ENCODE data around the gene PPARD.

The PPARD gene

DNA sequence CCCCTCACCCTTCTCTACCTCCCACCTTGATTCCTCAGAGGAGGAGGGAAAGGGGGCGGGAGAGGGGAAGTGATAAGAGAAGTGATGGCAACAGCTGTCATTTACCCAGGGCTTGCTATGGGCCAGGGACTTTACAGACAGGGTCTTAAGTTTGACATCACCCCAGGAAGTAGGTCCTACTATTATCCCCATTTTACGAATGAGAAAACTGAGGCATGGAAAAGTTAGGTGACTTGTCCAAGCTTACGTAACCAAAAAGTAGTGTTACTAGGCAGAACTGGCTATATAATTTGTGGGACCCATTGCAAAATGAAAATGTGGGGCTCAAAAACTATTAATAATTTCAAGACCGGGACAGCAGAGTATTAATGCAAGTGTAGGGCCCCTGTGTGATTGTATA, 99.3 kb downstream of the PPARD start:
- Mint-ChIP-seq H3K4me1 (peaks cover 12% of the 10 kb centered on the region), H3K9me3 (no peaks in the 10 kb centered on the region), H3K36me3 (ENCODE audit: low read depth) (no peaks in the 10 kb centered on the region), H3K4me3 (no peak overlapping the region), H3K27me3 (ENCODE audit: low read depth, poor library complexity) (no peaks in the 10 kb centered on the region), H3K27ac (no peak overlapping the region)
- TF ChIP-seq, protein P1, sequence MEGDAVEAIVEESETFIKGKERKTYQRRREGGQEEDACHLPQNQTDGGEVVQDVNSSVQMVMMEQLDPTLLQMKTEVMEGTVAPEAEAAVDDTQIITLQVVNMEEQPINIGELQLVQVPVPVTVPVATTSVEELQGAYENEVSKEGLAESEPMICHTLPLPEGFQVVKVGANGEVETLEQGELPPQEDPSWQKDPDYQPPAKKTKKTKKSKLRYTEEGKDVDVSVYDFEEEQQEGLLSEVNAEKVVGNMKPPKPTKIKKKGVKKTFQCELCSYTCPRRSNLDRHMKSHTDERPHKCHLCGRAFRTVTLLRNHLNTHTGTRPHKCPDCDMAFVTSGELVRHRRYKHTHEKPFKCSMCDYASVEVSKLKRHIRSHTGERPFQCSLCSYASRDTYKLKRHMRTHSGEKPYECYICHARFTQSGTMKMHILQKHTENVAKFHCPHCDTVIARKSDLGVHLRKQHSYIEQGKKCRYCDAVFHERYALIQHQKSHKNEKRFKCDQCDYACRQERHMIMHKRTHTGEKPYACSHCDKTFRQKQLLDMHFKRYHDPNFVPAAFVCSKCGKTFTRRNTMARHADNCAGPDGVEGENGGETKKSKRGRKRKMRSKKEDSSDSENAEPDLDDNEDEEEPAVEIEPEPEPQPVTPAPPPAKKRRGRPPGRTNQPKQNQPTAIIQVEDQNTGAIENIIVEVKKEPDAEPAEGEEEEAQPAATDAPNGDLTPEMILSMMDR (IDR thresholded peaks at IDR 0.05), result no peak
- no peak for DNase-seq

DNA sequence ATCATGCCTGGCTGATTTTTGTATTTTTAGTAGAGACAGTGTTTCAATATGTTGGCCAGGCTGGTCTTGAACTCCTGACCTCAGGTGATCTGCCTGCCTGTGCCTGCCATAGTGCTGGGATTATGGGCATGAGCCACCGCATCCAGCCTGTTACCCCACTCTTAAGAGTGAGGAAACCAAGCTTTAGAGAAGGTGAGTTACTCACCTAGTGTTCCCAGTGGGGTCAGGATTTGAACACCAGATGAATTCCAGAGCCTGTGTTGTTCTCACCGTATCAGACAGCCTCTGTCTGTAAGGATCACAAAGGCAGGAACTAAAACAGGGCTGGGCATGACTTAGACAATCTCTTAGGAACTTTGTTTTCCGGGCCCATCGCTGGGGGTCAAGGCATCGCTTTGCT, 100.3 kb downstream of the PPARD start:
- TF ChIP-seq, protein P1 (IDR thresholded peaks at IDR 0.05), result no peak
- no peaks in the 10 kb centered on the region for H3K9me3 Mint-ChIP-seq
- no peak for DNase-seq
- H3K4me3 Mint-ChIP-seq, result no peak overlapping the region
- no peak overlapping the region for H3K27ac Mint-ChIP-seq
- H3K27me3 Mint-ChIP-seq (ENCODE audit: low read depth, poor library complexity), result no peaks in the 10 kb centered on the region
- H3K4me1 Mint-ChIP-seq, result peaks cover 5% of the 10 kb centered on the region
- no peaks in the 10 kb centered on the region for H3K36me3 Mint-ChIP-seq (ENCODE audit: low read depth)

DNA sequence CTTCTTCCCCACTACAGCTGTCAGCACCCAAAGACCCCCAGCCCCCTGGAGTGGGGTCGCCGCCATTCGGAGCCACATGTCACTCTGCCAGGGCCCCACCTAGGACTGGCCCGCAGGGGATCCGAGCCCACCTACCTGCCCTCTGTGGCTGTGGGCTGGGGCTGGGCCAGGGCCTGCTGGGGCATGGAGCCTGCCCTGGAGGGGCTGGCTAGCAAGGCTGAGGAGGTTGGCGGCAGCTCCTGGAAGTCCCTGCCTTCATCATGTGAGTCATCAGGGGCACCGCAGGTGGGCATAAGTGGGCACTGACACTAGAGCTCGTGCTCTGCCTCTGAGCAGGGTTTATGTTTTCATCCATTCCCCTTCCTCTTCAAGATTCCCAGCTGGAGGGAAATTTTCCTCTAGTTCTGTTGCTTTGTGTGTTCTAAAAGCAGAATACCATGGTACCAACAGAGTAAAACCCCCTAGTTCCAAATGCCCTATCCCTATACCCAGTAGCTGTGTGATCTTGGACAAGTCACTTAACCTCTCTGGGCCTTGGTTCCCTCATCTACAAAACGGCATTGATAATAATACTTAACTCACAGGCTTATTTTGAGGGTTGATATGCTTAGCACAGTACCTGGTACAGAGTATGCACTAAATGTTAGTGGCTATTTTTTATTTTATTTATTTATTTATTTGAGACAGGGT, 101.1 kb downstream of the PPARD start:
- Mint-ChIP-seq H3K4me1 (no peaks in the 10 kb centered on the region), H3K36me3 (ENCODE audit: low read depth) (no peaks in the 10 kb centered on the region), H3K9me3 (no peaks in the 10 kb centered on the region), H3K27ac (no peak overlapping the region), H3K4me3 (no peak overlapping the region), H3K27me3 (ENCODE audit: low read depth, poor library complexity) (no peaks in the 10 kb centered on the region)
- DNase-seq, result no peak
- TF ChIP-seq, protein P1 (IDR thresholded peaks at IDR 0.05), result no peak

DNA sequence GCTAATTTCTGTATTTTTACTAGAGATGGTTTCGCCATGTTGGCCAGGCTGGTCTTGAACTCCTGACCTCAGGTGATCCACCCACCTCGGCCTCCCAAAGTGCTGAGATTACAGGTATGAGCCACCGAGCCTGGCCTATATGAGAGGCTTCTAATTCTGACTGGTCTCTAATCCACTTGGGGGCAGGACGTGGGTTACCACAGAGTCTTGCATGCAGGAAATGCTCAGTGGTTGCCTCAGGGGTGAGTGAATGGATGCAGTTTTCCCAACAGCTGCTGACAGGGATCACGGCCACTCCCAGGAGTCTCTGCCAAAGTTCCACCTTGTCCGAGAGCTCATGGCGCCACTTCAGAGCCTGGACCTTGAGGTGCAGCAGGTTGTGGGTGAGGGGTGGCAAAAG, 103.3 kb downstream of the PPARD start:
- H3K4me3 Mint-ChIP-seq, result no peak overlapping the region
- H3K36me3 Mint-ChIP-seq (ENCODE audit: low read depth), result no peaks in the 10 kb centered on the region
- peaks cover 8% of the 10 kb centered on the region for H3K27me3 Mint-ChIP-seq (ENCODE audit: low read depth, poor library complexity)
- H3K9me3 Mint-ChIP-seq, result no peaks in the 10 kb centered on the region
- H3K27ac Mint-ChIP-seq, result no peak overlapping the region
- DNase-seq, result no peak
- TF ChIP-seq, protein P1 (IDR thresholded peaks at IDR 0.05), result no peak
- no peaks in the 10 kb centered on the region for H3K4me1 Mint-ChIP-seq

DNA sequence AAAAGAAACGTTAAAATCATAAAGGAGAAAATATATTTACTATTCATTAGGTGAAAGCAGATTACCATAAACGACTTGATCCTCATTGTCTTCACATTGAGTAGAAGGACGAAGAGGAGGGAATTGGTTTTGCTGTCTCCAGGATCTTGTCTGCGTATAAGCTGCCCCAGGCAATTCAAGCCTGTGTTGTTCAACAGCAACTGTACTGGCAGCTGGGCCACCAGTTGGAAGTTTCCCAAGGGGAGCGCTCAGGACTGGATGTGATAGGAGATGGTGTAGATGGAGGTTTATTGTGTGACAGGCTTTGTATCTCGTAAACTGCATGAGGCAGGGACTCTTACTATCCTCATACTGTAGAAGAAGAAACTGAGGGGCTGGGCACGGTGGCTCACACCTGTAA, 105.8 kb downstream of the PPARD start:
- no peak overlapping the region for H3K4me3 Mint-ChIP-seq
- no peak for DNase-seq

More for the DNA sequence above, 105.8 kb downstream of the PPARD start:
- Mint-ChIP-seq H3K36me3 (ENCODE audit: low read depth) (no peaks in the 10 kb centered on the region), H3K27me3 (ENCODE audit: low read depth, poor library complexity) (peaks cover 18% of the 10 kb centered on the region), H3K9me3 (no peaks in the 10 kb centered on the region), H3K27ac (no peak overlapping the region), H3K4me1 (peaks cover 17% of the 10 kb centered on the region)
- TF ChIP-seq, protein P1 (IDR thresholded peaks at IDR 0.05), result no peak
